ENCODE measurements around the gene RND2.

The RND2 gene

GRCh38 chr17:43079641-43080302, 54.7 kb downstream of the RND2 start:
- no peak for DNase-seq (ENCODE audit: low read depth)

Data from GM04503 (cell line).